Measurements from ENCODE around the gene ACTN4. TPM values are rescaled to one million over a fixed set of nuclear protein-coding genes. Genes with fewer than 3 reads are reported as not detected.

The ACTN4 gene
- total RNA-seq, 1 experiment from 2014 or later: 506 TPM

DNA sequence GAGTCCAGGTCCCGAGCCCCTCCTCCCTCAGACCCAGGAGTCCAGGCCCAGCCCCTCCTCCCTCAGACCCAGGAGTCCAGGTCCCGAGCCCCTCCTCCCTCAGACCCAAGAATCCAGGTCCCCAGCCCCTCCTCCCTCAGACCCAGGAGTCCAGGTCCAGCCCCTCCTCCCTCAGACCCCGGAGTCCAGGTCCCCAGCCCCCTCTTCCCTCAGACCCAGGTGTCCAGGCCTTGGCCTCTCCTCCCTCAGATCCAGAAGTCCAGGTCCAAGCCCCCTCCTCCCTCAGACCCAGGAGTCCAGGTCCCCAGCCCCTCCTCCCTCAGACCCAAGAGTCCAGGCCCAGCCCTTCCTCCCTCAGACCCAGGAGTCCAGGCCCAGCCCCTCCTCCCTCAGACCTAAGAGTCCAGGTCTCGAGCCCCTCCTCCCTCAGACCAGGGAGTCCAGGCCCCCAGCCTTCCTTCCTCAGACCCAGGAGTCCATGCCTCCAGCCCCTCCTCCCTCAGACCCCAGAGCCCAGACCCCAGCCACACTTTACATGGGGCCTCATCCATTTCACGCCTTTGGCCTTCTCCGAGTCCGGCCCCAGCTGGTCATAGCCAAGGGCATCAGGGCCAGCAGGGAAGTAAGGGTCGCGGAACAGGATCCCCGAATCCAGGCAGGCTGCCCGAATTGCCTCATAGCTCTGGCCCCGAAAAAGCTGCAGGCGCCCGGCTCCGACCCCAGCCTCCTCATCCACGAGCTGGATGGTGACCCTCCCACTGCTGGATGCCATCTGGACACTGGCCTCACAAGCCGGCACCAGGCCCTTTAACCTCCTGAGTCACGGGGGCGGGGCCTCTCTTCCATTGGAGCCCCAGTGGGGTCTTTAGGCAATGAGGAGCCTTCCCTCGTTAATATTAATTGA lies 96.2 kb downstream of the ACTN4 start:
- TF ChIP-seq CREB1 (CRISPR knock-in tag; IDR thresholded peaks at IDR 0.05) (no peak), CREM (CRISPR knock-in tag; IDR thresholded peaks at IDR 0.05) (no peak), SMAD4 (CRISPR knock-in tag; IDR thresholded peaks at IDR 0.05) (no peak)
- TF ChIP-seq, protein P1, sequence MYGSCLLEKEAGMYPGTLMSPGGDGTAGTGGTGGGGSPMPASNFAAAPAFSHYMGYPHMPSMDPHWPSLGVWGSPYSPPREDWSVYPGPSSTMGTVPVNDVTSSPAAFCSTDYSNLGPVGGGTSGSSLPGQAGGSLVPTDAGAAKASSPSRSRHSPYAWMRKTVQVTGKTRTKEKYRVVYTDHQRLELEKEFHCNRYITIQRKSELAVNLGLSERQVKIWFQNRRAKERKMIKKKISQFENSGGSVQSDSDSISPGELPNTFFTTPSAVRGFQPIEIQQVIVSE (CRISPR knock-in tag; IDR thresholded peaks at IDR 0.05; ENCODE audit: borderline replicate concordance): no peak
- TF ChIP-seq, protein P2, sequence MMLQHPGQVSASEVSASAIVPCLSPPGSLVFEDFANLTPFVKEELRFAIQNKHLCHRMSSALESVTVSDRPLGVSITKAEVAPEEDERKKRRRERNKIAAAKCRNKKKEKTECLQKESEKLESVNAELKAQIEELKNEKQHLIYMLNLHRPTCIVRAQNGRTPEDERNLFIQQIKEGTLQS (CRISPR knock-in tag; conservative IDR thresholded peaks at IDR 0.05): no peak
- Mint-ChIP-seq H3K27me3 (ENCODE audit: low read depth) (peaks cover 11% of the 10 kb centered on the region), H3K4me1 (no peaks in the 10 kb centered on the region), H3K4me3 (no peak overlapping the region), H3K27ac (no peak overlapping the region), H3K36me3 (no peaks in the 10 kb centered on the region), H3K9me3 (peaks cover under 1% of the 10 kb centered on the region)
- DNase-seq (ENCODE audit: low spot score) (no peak), ATAC-seq (no peak)
- ChIA-PET CTCF (interaction anchor here (0.8 to 2.0 kb wide), 3 partner anchors 26 to 187 kb away, joined by 3 to 11 read pairs (median 5); partner anchors contain the start of genes MRPS12 and SARS2), POLR2A (interaction anchor here (0.5 to 1.3 kb wide), 3 partner anchors 9 to 187 kb away, joined by 3 to 5 read pairs (median 4); partner anchors contain the start of genes MRPS12 and SARS2)

DNA sequence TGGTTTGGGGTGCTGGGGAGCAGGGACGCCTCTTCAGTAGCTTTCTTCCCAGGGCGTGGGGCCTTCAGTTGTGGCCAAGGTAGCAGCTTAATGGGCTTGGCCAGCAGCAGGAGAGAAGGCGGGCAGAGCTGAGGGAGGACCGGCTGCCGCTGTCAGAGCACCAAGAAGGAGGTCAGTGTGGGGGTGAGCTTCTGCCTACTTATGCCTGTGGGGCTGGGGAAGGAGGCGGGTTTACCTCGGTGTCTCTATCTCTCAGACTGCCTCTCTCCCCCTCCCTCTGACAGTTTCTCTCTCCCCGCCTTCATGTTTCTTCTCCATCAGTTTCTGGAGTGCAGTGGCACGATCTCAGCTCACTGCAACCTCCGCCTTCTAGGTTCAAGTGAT lies 96.8 kb downstream of the ACTN4 start, which contains the start of gene CAPN12:
TSS of gene CAPN12 (minus strand) at position 177 of the 384 bp plus-strand sequence. CDS start 309 bp downstream, outside the sequence.
- Mint-ChIP-seq H3K4me1 (no peaks in the 10 kb centered on the region), H3K4me3 (no peak within 1 kb of the TSS), H3K27me3 (ENCODE audit: low read depth) (peaks cover 7% of the 10 kb centered on the region), H3K36me3 (no peaks in the 10 kb centered on the region), H3K9me3 (no peaks in the 10 kb centered on the region), H3K27ac (no peak within 1 kb of the TSS)
- TF ChIP-seq, protein P3, sequence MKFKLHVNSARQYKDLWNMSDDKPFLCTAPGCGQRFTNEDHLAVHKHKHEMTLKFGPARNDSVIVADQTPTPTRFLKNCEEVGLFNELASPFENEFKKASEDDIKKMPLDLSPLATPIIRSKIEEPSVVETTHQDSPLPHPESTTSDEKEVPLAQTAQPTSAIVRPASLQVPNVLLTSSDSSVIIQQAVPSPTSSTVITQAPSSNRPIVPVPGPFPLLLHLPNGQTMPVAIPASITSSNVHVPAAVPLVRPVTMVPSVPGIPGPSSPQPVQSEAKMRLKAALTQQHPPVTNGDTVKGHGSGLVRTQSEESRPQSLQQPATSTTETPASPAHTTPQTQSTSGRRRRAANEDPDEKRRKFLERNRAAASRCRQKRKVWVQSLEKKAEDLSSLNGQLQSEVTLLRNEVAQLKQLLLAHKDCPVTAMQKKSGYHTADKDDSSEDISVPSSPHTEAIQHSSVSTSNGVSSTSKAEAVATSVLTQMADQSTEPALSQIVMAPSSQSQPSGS (CRISPR knock-in tag; IDR thresholded peaks at IDR 0.05; ENCODE audit: borderline replicate concordance, low read depth): no peak
- TF ChIP-seq, protein P4, sequence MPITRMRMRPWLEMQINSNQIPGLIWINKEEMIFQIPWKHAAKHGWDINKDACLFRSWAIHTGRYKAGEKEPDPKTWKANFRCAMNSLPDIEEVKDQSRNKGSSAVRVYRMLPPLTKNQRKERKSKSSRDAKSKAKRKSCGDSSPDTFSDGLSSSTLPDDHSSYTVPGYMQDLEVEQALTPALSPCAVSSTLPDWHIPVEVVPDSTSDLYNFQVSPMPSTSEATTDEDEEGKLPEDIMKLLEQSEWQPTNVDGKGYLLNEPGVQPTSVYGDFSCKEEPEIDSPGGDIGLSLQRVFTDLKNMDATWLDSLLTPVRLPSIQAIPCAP (CRISPR knock-in tag; IDR thresholded peaks at IDR 0.05): no peak
- TF ChIP-seq ZNF219 (CRISPR knock-in tag; IDR thresholded peaks at IDR 0.05; ENCODE audit: borderline replicate concordance) (no peak), JUN (CRISPR knock-in tag; IDR thresholded peaks at IDR 0.05) (no peak), GRHL2 (CRISPR knock-in tag; IDR thresholded peaks at IDR 0.05; ENCODE audit: insufficient replicate concordance, severe bottlenecking) (no peak), ZNF121 (CRISPR knock-in tag; IDR thresholded peaks at IDR 0.05) (no peak), HMGA2 (CRISPR knock-in tag; IDR thresholded peaks at IDR 0.05) (no peak)
- POLR2A ChIA-PET: interaction anchor here (1.0 to 1.3 kb wide), 2 partner anchors 10 to 186 kb away, joined by 3 to 4 read pairs; partner anchors contain the start of genes MRPS12 and SARS2
- ATAC-seq (no peak), DNase-seq (ENCODE audit: low spot score) (no peak)
- CTCF ChIA-PET: interaction anchor here (0.8 to 2.0 kb wide), 3 partner anchors 25 to 186 kb away, joined by 3 to 11 read pairs (median 5); partner anchors contain the start of genes MRPS12 and SARS2

DNA sequence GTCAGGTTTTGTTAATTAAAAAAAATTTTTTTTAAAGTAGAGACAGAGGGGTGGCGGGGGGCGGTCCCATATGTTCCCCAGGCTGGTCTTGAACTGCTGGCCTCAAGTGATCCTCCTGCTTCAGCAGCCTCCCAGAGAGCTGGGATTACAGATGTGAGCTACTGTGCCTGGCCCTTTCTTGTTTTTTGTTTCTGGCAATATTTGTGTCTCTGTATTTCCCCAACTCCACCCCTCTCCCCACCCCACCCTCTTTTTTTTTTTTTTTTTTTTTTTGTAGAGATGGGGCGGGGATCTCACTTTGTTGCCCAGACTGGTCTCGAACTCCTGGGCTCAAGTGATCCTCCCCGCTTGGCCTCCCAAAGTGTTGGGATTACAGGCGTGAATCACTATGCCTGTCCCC lies 97.4 kb downstream of the ACTN4 start:
- Mint-ChIP-seq H3K27me3 (ENCODE audit: low read depth) (peaks cover 12% of the 10 kb centered on the region), H3K4me1 (no peaks in the 10 kb centered on the region), H3K27ac (no peak overlapping the region), H3K36me3 (no peaks in the 10 kb centered on the region), H3K9me3 (no peaks in the 10 kb centered on the region), H3K4me3 (no peak overlapping the region)
- POLR2A ChIA-PET: interaction anchor here (1.3 kb wide), 1 partner anchor 186 kb away, joined by 4 read pairs; the partner anchor contains the start of genes MRPS12 and SARS2
- CTCF ChIA-PET: interaction anchor here (1.4 to 2.0 kb wide), 2 partner anchors 25 to 108 kb away, joined by 3 to 11 read pairs; no protein-coding TSS in a partner anchor
- TF ChIP-seq GRHL2 (CRISPR knock-in tag; IDR thresholded peaks at IDR 0.05; ENCODE audit: insufficient replicate concordance, severe bottlenecking): no peak
- no peak for TF ChIP-seq ZNF232 (CRISPR knock-in tag; IDR thresholded peaks at IDR 0.05)
- TF ChIP-seq, protein P2 (CRISPR knock-in tag; conservative IDR thresholded peaks at IDR 0.05): no peak
- TF ChIP-seq, protein P5, sequence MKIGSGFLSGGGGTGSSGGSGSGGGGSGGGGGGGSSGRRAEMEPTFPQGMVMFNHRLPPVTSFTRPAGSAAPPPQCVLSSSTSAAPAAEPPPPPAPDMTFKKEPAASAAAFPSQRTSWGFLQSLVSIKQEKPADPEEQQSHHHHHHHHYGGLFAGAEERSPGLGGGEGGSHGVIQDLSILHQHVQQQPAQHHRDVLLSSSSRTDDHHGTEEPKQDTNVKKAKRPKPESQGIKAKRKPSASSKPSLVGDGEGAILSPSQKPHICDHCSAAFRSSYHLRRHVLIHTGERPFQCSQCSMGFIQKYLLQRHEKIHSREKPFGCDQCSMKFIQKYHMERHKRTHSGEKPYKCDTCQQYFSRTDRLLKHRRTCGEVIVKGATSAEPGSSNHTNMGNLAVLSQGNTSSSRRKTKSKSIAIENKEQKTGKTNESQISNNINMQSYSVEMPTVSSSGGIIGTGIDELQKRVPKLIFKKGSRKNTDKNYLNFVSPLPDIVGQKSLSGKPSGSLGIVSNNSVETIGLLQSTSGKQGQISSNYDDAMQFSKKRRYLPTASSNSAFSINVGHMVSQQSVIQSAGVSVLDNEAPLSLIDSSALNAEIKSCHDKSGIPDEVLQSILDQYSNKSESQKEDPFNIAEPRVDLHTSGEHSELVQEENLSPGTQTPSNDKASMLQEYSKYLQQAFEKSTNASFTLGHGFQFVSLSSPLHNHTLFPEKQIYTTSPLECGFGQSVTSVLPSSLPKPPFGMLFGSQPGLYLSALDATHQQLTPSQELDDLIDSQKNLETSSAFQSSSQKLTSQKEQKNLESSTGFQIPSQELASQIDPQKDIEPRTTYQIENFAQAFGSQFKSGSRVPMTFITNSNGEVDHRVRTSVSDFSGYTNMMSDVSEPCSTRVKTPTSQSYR (CRISPR knock-in tag; IDR thresholded peaks at IDR 0.05): no peak
- ATAC-seq: no peak
- DNase-seq (ENCODE audit: low spot score): no peak
